SIG-M5 (cell line): ENCODE measurements around the gene TTC3.

Experiments
- DNase-seq: peaks from one replicate; lab custom pipeline; 2025; lab: John Stamatoyannopoulos, UW

The TTC3 gene

DNA sequence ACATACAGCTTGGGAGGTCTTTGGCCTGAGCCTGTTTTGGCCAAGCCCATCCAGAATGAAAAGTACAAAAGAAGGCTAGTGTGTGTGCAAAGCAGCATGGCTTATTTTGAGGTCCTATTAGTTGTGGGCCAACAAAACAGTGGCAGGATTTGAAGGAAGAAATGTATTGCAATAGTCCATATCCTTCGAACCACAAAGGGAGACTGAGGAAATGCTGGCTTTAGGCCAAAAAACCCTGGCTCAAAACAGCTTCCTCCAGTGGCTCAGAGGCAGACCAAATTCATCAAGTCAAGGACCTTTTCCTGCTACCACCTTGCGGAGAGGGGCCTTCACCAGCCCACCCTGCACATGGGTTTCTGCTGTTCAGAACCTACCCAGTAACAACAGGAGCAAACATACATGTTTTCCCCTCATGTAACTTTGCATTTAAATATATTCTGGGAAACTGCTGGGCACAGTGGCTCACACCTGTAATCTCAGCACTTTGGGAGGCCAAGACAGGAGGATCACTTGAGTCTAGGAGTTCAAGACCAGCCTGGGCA, 150.8 kb downstream of the TTC3 start:
- no peak for DNase-seq

DNA sequence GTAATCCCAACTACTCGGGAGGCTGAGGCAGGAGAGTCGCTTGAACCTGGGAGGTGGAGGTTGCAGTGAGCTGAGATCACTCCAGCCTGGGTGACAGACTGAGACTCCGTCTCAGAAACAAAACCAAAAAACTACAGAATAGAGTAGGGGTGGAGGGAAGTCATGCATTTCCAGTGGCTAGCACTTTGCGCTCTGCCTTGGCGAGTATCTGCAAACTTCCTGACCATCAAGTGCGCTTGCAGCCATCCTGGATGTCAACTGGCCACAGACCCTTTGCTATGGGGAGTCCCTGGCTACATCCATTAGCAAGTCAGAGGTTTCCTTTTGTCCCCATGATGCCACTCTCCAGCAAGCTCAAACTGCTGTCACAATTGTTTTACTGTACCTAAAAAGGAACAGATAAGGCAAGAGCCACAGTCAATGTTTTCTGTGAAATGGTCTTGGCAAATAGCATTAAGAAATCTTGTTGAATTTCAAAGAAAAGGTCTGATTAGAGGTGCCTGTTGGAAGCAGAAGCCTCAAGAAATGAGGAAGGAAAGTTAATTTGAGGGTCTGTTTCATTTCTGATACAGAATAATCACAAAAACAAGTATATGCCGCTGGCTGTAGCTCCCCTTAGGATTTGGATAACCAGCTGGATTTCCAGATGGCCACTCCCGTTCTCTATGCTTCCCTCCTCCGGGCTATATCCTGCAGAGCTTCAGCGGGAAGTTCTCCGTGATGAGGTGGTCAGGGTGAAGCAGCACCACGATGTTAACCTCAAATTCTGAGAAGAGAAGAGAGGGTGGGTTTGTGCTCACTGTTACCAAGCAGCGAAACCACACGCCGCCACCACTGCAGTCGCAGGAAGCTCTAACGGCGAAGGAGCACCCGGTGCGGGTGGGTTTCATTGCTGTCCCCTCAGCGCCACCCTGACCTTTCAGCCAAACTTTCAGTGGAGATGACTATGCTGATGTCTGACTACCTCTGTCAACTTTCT, 152.1 kb downstream of the TTC3 start:
- DNase-seq, result no peak

DNA sequence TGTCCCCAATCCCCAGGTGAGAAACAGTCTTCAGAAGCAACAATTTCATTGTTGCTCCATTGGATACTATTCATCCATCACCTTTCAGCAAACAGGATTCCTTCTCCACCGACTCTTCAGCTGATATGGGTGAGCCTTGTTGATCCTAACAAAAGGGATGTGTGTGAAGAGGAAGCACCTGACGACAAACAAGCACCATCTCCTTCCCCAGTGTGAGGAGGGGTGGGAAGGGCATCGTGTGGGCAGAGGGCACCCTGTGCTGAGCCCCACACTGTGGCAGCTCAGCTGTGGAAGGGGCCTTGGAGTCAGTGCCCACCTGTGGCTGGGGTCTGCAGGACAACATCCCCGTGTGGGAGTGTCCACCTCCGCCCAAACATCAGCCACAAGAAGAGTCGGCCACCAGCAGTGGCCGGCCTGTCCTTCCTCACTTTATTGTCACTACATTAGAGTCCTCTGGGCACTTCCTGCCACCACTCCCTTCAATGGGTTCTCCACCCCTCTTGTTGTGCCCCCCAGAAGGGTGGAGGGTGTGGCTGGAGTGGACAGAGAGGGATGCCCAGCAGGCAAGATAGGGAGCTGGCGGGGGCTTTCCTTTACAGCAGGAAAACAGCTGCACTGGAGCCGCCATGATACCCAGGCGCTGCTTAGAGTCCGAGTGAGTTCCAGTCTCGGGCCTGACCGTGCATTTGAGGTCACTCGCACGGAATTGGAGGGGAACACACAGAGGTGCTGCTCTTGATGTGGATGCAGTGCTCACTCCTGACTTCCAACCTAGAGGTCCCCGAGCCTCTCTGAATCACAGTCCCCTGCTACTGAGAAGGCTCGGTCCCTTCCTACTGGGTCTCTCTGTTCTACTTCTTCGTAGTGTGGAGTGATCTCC, 153.2 kb downstream of the TTC3 start:
- DNase-seq, result no peak

DNA sequence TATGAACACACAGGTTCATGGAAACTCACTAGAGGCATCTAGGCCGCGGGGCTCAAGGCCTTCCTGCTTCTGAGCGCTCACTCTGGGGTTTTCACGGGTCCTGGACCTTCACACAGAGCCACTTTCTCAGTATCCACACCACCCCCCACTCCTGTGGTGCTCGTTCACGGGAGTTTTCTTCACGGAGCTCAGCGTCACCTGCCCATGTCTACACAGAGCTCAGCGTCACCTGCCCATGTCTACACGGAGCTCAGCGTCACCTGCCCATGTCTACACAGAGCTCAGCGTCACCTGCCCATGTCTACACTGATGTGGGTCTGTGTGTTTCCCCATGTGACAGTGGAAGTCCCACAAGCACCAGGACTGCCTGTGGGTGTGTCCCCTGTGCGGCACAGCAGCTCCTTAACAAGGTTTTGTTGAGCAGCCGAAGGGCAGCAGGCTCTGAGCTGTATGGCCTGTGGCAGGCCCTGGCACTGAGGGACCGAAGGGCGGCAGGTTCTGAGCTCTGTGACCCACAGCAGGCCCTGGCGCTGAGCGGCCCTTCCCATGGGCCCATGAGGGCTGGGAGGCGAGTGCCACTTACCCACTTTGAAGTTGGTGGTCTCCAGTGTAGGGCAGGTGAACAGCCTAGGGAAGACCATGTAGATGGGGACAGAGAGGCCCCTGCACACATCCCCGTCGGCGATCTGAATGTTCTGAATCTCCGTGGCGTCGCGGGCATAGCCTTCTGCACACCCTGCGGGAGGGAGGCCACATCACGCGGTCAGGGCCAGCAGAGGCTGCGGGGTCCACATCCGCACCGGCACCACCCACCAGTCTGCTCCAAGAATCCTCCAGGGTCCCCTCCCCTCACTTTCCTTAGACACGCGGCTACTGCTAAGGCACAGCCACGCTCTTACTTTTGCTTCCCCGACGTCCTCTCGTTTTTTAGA, 154.3 kb downstream of the TTC3 start:
- DNase-seq, result no peak

DNA sequence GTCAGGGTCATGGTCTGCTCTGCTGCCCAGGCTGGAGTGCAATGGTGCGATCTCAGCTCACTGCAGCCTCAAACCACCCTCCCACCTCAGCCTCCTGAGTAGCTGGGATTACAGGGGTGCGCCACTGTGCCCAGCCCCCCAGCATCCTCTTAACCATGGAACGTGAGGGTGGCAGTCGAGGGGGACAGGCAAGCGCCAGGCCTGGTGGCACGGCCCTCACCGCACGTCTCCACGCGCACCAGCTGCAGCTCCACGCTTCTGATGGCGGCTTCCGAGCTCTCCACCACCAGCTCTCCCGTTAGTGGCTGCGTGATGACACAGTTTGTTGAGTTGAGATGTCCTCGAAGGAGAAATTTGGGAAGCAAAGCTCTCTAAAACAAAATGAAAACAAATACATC, 154.9 kb downstream of the TTC3 start:
- DNase-seq, result no peak

DNA sequence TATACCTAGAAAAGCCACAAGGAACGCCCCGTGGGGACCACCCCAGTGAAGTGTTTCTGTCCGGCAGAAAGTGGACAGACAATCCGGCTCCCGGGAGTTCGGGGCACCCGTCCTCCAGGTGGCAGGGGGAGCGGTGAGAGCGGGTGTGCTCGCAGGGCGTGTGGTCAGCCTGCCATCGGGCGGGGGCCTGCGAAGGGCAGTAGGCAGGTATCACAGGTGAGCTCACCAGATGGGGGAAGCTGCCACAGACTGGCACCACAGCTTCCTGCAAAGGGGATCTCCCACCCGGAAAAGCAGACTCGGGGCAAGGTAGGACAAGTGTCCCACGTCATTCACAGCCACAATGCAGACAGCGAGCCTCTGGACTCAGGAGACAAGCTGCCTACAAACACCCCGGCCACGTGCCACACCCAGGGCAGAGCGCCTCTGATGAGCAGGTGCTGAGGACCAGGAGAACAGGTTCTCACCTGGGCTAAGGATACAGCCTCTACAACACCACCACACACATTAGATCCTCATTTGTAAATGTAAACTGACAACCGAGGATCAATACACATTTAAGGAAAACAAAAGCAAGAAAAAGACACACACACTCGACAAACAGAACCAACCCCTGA, 157.7 kb downstream of the TTC3 start:
- DNase-seq, result no peak

DNA sequence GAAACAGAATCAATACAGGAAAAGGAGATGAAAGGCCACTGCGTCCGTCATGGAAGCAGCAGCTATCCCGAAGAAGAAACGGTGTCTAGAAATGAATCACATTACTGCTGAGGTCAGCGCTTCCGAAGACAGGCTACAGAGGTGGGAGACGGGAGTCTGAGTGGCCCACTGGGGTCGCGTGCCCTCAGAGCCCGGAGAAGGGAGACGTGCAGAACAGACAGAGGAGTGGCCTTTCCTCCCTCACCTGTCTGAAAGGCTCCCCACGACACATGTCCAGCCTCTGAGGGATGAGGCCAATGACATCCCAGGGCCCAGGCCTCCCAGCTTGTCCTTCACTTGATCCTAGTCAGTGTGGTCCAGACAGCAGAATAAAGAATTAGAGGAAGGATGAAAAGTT, 158.2 kb downstream of the TTC3 start:
- DNase-seq, result no peak

DNA sequence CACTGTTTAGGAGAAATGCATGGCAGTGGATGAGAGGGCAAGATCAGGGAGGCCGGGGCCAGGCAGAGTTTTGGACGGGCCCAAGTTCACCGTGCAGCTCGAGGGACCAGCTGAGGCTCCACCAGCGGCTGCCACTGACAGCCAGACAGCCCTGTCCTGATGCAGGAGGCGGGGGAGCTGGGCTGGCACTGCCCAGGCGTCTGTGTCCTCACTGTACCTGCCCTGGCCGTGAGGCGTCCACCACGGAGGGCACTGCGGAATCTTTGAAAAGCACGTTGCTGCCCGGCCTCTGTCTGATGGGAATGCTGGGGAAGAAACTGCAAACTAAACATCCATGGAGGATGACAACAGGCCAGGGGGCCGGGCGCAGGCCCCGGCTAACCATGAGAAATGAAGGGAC, 158.6 kb downstream of the TTC3 start:
- no peak for DNase-seq

DNA sequence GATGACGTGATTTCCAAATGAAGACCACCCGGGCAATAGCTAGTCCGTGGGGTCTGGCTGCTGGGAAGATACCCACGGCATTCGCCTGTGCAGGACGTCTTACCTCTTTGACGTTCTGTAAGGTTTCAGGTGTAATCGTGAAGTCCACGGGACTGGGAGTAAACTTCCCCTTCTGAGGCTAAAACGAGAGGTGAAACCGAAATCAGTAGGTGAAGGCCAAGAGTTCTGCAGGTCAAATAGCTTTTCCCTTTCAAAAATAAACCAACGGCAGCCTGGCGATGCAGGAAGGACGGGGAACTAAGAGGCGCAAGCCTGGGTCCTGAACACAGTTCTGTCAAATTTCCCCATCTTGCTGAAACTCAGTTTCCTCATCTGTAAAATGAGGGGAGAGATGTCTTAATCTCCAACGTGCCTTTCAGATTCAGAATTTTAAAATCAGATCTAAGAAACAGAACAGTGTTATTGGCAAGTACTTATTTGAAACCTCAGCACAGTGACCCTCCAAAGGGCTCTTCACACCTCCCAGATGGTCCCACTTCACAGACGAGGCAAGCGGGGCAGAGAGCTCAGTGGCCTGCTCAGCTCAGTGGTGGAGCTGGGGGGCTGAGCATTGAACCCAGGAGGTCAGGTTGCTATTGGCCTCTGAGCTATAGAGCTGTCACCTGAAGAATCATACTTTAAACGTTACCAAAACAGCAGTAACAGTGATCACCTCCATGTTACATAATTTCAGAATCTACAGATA, 159.4 kb downstream of the TTC3 start:
- DNase-seq, result no peak

DNA sequence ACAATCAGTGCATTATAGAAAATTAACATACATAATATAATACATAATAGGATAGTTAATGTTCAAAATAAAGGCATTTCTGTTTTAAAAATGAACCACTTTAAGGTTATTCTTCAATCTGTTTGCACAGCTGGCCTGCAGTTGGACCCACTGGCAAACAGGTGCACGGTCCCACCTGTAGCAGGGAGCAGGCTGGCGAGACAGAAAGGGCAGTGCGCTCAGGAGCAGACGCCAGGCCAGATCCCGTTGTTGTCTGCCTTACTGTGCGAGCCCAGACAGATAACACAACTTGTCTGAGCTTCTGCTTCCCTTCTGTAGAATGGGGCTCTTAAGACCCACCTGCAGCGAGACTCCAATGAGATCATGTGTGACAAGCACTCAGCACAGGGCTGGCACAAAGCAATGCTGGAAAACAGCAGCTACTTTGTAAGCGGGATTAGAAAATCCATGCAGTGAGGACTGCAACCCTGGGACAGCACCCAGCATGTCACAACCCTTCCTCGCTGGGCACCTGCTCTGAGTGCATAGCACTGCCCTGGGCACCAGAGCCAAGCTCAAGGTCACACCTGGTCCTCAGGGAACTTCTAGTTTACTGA, 160.6 kb downstream of the TTC3 start:
- DNase-seq, result no peak

DNA sequence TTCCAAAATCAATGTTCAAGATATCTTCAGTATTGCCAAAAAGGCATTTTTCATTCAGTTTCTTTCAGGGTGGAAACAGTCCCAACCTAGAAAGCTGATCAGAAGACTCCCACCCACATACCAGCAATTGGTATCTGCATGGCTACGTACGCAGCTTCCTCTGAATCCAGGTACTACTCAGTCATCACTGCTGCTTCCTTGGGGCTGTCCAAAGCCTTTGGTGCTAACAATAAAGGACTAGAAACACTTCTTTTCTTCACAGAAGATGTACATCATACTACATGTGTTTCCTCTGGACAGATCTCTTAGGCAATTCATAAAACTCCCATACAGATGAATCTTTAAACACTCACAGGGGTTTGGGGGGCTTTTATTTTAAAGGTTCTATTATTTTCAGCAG, 164.3 kb downstream of the TTC3 start:
- DNase-seq, result no peak

DNA sequence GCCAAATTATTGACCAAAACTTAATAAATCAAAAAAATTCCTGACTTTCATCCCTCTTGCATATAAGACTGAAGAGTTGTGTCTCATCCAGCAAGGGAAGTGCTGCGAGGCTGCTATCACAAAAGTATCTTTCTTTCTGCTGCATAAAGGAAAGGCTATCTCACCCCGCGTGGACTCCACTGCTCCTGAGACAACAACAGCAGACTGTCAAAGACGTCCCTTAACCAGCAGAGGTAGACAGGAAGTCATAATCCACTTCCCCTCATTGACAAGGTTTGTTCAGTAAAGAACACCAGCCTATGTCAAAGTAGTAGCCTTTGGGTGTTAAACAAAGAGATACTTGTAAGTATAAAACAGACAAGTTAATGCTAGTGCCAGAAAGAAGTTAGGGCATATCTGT, 164.7 kb downstream of the TTC3 start:
- no peak for DNase-seq

DNA sequence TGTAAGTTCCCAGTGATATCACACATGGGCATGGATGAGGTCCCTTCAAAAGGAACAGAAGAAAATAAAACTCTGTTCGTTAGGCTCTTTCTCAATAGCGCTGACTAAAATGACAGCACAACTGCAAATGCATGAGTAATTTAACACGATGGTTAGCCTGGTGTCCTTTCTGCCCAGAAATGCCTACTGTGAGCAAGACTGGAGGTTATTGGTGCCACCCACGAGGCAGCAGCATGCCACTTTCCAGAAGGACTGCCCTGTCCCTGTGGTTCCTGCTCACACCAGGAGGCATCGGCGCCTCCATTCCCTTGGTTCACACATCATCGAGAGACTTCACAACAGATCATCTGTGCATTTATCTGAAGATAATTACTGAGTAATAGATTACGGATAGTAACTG, 167.9 kb downstream of the TTC3 start:
- no peak for DNase-seq

DNA sequence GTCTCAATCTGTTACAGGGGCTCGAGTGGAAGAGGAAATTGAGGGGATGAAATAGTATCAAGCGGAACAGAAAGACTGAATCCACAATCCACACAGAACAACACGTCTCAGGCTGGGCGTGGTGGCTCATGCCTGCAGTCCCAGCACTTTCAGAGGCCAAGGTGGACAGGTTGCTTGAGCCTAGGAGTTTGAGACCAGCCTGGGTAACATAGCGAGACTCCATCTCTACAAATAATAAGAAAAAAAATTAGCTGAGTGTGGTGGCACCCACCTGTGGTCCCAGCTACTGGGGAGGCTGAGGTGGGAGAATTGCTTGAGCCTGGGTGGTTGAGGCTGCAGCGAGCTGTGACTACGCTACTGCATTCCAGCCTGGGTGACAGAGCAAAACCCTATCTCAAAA, 168.4 kb downstream of the TTC3 start:
- DNase-seq, result no peak

DNA sequence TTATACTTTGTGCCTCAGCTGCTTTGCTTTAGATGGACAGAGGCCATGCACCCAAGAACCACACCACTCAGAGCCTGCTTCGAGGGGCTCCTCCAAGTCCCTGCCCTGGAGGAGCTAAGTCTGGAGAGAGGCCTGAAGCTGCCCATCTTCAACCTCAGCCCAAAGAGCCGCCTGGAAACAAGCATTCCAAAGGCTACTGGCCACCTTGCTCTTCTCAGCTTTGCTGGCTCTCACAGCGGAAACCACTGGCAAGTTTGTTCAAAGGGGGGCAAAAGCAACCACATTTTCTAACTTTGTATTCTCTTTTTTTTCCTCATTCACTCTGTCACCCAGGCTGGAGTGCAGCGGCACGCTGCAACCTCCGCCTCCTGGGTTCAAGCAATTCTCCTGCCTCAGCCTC, 170.9 kb downstream of the TTC3 start:
- no peak for DNase-seq

DNA sequence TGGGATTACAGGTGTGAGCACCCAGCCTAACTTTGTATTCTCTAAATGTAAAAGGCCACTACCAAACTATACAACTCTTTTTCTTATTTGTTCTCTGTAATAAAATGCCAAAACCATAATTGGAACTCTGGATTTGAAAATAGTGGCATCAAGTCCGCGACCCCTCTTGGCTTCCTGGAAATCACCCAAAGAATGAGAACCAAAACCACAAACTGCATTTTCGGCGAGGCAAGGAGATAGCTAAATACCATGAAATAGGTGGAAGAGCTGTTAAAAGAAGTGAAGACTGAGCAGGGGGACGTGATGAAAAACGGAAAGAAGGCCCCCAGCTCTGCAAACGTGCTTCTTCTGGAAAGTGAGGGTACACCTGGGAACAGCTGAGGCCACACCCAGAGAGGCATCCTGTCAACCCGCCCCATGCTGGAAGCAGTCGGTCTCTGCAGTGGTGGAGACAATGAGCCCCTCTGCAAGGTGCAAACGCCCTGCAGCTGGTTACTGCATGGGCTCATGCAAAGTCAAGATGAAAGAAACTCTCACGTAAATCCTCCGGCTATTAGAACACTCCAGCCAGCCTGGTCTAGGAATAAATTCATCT, 171.5 kb downstream of the TTC3 start:
- no peak for DNase-seq

DNA sequence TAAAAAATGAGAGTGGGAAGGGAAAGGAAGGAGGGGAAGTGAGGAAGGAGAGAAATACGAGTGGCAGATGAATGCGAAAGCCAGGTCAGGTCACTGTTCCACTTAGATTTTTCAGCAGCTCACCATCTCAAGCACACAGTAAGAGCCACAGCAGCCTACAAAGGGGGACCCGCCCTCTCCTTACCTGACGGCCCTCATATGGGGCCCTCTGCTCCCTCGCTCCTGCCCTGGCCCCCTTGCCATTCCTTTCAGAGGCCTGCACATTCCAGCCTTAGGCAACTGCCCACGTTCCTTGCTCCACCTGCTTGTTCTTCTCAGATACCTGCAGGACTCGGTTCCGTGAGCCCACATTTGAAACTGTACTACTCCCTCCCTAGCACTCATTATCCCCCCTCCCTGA, 172.1 kb downstream of the TTC3 start:
- no peak for DNase-seq

DNA sequence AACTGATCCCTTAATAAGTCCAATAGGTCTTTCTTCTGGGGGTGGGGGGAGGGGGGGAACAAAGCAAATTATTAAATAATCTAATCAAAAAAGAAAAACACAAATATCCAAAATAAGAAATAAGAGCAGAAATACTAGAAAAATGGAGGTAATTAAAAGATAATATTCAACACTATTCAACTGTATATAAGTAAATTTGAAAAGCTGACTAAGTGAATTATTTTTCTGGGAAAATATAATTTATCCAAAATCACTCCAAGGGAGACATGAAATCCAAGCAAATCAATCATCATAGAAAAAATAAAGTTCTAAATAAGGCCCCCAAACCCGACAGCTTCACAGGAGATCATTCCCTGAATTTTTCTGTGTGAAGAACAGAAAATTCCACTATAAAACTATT, 175.2 kb downstream of the TTC3 start:
- DNase-seq, result no peak

DNA sequence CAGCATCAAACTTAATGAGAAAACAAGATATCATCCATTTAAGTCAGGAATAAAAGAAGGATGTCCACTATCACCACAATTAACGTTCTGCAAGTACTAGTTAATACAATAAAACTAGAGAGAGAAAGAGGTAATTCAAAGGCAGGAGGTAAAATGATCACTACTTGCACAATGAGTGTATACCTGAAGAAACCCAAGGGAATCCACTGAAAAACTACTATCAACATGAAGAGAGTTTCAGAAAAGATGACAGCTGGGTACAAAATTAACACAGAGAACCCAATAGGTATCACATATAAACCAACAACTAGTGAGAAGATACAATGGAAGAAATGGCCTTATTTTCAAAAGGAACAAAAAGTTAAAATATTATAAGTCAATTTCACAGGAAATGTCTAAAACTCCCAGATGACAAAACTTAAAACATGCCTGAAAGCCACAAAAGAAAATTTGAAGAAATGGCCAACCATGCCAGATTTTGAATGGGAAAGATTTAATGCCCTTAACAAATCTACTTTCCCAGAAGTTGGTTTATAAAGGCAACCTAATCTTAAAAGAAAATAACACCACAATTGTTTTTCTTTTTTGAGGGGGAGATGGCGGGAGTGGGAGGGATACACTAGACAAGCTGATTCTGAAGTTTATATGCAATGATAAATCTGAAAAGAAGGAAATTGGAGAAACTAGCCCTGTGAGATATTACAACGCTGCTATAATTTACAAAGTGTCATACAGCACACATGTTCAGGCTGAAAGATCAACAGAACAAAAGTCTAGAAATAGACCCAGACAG, 176.3 kb downstream of the TTC3 start:
- no peak for DNase-seq
